Gastrocnemius medialis (tissue), 4 donors: ENCODE results near the gene B4GALT1.

Experiments
- POLR2A ChIP-seq, 2 donors: fragments of 450-650 bp; IDR thresholded peaks; one replicate each; pipeline ENCODE4 v1.6.1; 2017; ENCODE audit warnings: antibody characterized with exemption in 2 of 2, mild to moderate bottlenecking in 2 of 2, moderate library complexity in 2 of 2
- TF ChIP-seq, protein P1 (sequence below), 5 experiments: fragments of 450-650 bp in 3 of 5; fragments of 200-600 bp in 2 of 5; sonication (generic) in 2 of 5; IDR thresholded peaks in 4 of 5; conservative IDR thresholded peaks in 1 of 5; 1 replicate in 4 of 5; 2 replicates in 1 of 5; pipeline ENCODE4 v1.5.1; 2016 to 2019; ENCODE audit warnings: antibody characterized with exemption in 5 of 5, mild to moderate bottlenecking in 3 of 5, moderate library complexity in 3 of 5

GRCh38 chr9:33110686-33111085, 56.5 kb downstream of the B4GALT1 start:
- TF ChIP-seq, protein P1, sequence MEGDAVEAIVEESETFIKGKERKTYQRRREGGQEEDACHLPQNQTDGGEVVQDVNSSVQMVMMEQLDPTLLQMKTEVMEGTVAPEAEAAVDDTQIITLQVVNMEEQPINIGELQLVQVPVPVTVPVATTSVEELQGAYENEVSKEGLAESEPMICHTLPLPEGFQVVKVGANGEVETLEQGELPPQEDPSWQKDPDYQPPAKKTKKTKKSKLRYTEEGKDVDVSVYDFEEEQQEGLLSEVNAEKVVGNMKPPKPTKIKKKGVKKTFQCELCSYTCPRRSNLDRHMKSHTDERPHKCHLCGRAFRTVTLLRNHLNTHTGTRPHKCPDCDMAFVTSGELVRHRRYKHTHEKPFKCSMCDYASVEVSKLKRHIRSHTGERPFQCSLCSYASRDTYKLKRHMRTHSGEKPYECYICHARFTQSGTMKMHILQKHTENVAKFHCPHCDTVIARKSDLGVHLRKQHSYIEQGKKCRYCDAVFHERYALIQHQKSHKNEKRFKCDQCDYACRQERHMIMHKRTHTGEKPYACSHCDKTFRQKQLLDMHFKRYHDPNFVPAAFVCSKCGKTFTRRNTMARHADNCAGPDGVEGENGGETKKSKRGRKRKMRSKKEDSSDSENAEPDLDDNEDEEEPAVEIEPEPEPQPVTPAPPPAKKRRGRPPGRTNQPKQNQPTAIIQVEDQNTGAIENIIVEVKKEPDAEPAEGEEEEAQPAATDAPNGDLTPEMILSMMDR (IDR thresholded peaks at IDR 0.05 in 4 of 5, conservative IDR thresholded peaks at IDR 0.05 in 1 of 5) = no peak
- TF ChIP-seq POLR2A (IDR thresholded peaks at IDR 0.05) = no peak
